GM23248 (cell line): ENCODE measurements around the gene MLN.

Experiments used
- EZH2 ChIP-seq: fragments of 200-600 bp; sonication (generic); IDR thresholded peaks from 2 replicates; pipeline ENCODE4 v1.6.1; 2018; ENCODE audit warnings: antibody characterized with exemption, mild to moderate bottlenecking; ENCODE audit not compliant: insufficient read depth, poor library complexity, severe bottlenecking
- EZH2phosphoT487 ChIP-seq: fragments of 200-600 bp; sonication (generic); IDR thresholded peaks from 2 replicates; pipeline ENCODE4 v1.6.1; 2018; ENCODE audit warnings: antibody characterized with exemption, moderate library complexity, mild to moderate bottlenecking, low read depth; ENCODE audit not compliant: insufficient read depth

GRCh38 chr6:33841868-33842267 is 38.1 kb upstream of the MLN start:
- no peak for TF ChIP-seq EZH2
- no peak for TF ChIP-seq EZH2phosphoT487
